OCI-LY7 (cell line): Measurements from ENCODE around the gene OR2C1. TPM values are rescaled to one million over a fixed set of nuclear protein-coding genes. Genes with fewer than 3 reads are reported as not detected.
A peak's percentile ranks its signal among the peaks of the same experiment; 100 is the strongest.

Experiments used
- BruUV-seq: library from RNA; stranded (reverse); fragments of 400-500 nt; replicated peaks from 2 replicates; lab custom pipeline; 2021; lab: Mats Ljungman, UMichigan
- CTCF ChIA-PET: fragments of 300-600 bp; sonication (Branson Sonifier 250); formaldehyde crosslinking; loops from one replicate; lab custom pipeline; 2022; ENCODE audit warnings: antibody characterized with exemption; ENCODE audit not compliant: unreplicated experiment; lab: Charles Lee
- POLR2A ChIA-PET: fragments of 300-600 bp; sonication (Branson Sonifier 250); formaldehyde crosslinking; loops from one replicate; lab custom pipeline; 2022; ENCODE audit warnings: antibody characterized with exemption; lab: Charles Lee
- DNase-seq: peaks from one replicate; pipeline ENCODE4 v3.0.0-alpha.2; 2015; ENCODE audit warnings: low spot score
- H2AFZ ChIP-seq: fragments of 200-600 bp; sonication (generic), shearing (Covaris generic); 2 replicates; pipeline ENCODE4 v1.6.1; 2014; ENCODE audit warnings: mild to moderate bottlenecking, antibody characterized with exemption, low read length, moderate library complexity
- H3K27ac ChIP-seq: fragments of 200-600 bp; sonication (generic); 2 replicates; pipeline ENCODE4 v1.5.1; 2014; ENCODE audit warnings: mixed run types, low read depth, mild to moderate bottlenecking, moderate library complexity, low read length, inconsistent platforms; ENCODE audit not compliant: poor library complexity, severe bottlenecking
- H3K36me3 ChIP-seq: fragments of 200-600 bp; sonication (generic); 2 replicates; pipeline ENCODE4 v1.6.1; 2014; ENCODE audit warnings: mild to moderate bottlenecking, antibody characterized with exemption, low read length, moderate library complexity, mixed read lengths; ENCODE audit not compliant: insufficient read depth
- H3K4me1 ChIP-seq: fragments of 200-600 bp; sonication (generic); 2 replicates; pipeline ENCODE4 v1.5.1; 2014; ENCODE audit warnings: mild to moderate bottlenecking, low read length; ENCODE audit not compliant: insufficient read depth, poor library complexity, severe bottlenecking
- H3K4me2 ChIP-seq: fragments of 200-600 bp; sonication (generic); 2 replicates; pipeline ENCODE4 v1.6.1; 2014; ENCODE audit warnings: mild to moderate bottlenecking, low read length
- H3K4me3 ChIP-seq: fragments of 200-600 bp; sonication (generic); 2 replicates; pipeline ENCODE4 v1.5.1; 2014; ENCODE audit warnings: mild to moderate bottlenecking, low read depth, low read length; ENCODE audit not compliant: poor library complexity, severe bottlenecking
- H3K79me2 ChIP-seq: fragments of 200-600 bp; sonication (generic); 2 replicates; pipeline ENCODE4 v1.6.1; 2016; ENCODE audit warnings: low read depth, mild to moderate bottlenecking, low read length, moderate library complexity, mixed read lengths; ENCODE audit not compliant: insufficient read depth
- H3K9me2 ChIP-seq: fragments of 200-600 bp; sonication (generic); 2 replicates; pipeline ENCODE4 v1.6.1; 2016; ENCODE audit warnings: mild to moderate bottlenecking, low read length, mixed read lengths; ENCODE audit not compliant: insufficient read depth
- H3K9me3 ChIP-seq: fragments of 200-600 bp; sonication (generic); 2 replicates; pipeline ENCODE4 v1.6.1; 2014; ENCODE audit warnings: mild to moderate bottlenecking, mixed run types, low read length, mixed read lengths
- H4K20me1 ChIP-seq: fragments of 200-600 bp; sonication (generic); 2 replicates; pipeline ENCODE4 v1.6.1; 2014; ENCODE audit warnings: mild to moderate bottlenecking, antibody characterized with exemption, low read length, moderate library complexity, mixed read lengths; ENCODE audit not compliant: insufficient read depth
- CTCF ChIP-seq: fragments of 200-600 bp; sonication (generic); conservative IDR thresholded peaks from 2 replicates; pipeline ENCODE4 v1.5.1; 2014; ENCODE audit warnings: mild to moderate bottlenecking, antibody characterized with exemption, low read length, moderate library complexity, mixed read lengths
- EZH2phosphoT487 ChIP-seq: fragments of 200-600 bp; sonication (generic); IDR thresholded peaks from 2 replicates; pipeline ENCODE4 v1.6.1; 2018; ENCODE audit warnings: low read depth, borderline replicate concordance, mild to moderate bottlenecking, mixed run types, antibody characterized with exemption, low read length, moderate library complexity, mixed read lengths
- intact Hi-C: fragments of 100-400 bp; cut with micrococcal nuclease; formaldehyde crosslinking; loops from one replicate; pipeline ENCODE4 v1.10.0; 2022; ENCODE audit not compliant: unreplicated experiment
- total RNA-seq, 2 experiments: library from RNA; depleted of rRNA in 1 of 2; stranded (reverse); fragments of >200 nt in 1 of 2; shearing (Covaris generic) in 1 of 2; gene quantifications; 2 replicates each; pipeline ENCODE4 v1.2.3, GENCODE V29; 2014 to 2022

OR2C1 gene
- total RNA-seq, 2 experiments from 2014 or later, result 0.09 TPM; not detected in 1

- Histone ChIP-seq H3K9me3 (no peaks in the 10 kb centered on the region), H4K20me1 (no peaks in the 10 kb centered on the region), H3K9me2 (no peaks in the 10 kb centered on the region), H2AFZ (no peak overlapping the region), H3K4me1 (peaks cover 53% of the 10 kb centered on the region), H3K36me3 (no peaks in the 10 kb centered on the region), H3K4me2 (peak overlapping the region; percentile 61), H3K79me2 (no peaks in the 10 kb centered on the region), H3K27ac (peak overlapping the region; percentile 98), H3K4me3 (no peak overlapping the region)
- BruUV-seq, result no TSS peak
- intact Hi-C loops, result no loop called here
- CTCF ChIA-PET, result no interaction called here
- TF ChIP-seq EZH2phosphoT487 (no peak), CTCF (no peak)
- POLR2A ChIA-PET, result no interaction called here
- no peak for DNase-seq
These were observed 8.1 kb upstream of the OR2C1 start for GRCh38 chr16:3347586-3347985.

- peak; percentile 92 for DNase-seq
- BruUV-seq, result no TSS peak
- H3K4me1 ChIP-seq, result peaks cover 53% of the 10 kb centered on the region
- no peaks in the 10 kb centered on the region for H4K20me1 ChIP-seq
- peak overlapping the region; percentile 98 for H3K27ac ChIP-seq
- ChIA-PET POLR2A (interaction anchor here (0.8 kb wide), 1 partner anchor 347 kb away, joined by 3 read pairs; no protein-coding TSS in a partner anchor), CTCF (no interaction called here)
- no peaks in the 10 kb centered on the region for H3K9me3 ChIP-seq
- no peak for TF ChIP-seq CTCF
- H3K4me3 ChIP-seq, result peak overlapping the region; percentile 33
- H3K36me3 ChIP-seq, result no peaks in the 10 kb centered on the region
- peak overlapping the region; percentile 61 for H3K4me2 ChIP-seq
- H3K79me2 ChIP-seq, result no peaks in the 10 kb centered on the region
- peak overlapping the region; percentile 14; the same call in 1 of the 2 replicates for H2AFZ ChIP-seq
- intact Hi-C loops, result loop anchor here (1.0 to 2.0 kb wide), 2 partner anchors 52 to 65 kb away; partner anchors contain the start of genes ZNF174, ZNF263 and ZSCAN32
- H3K9me2 ChIP-seq, result no peaks in the 10 kb centered on the region
These were observed 7.0 kb upstream of the OR2C1 start for GRCh38 chr16:3348547-3349167.

GRCh38 chr16:3349175-3349574 is 6.5 kb upstream of the OR2C1 start:
- intact Hi-C loops, result loop anchor here (2.0 kb wide), 1 partner anchor 52 kb away; the partner anchor contains the start of genes ZNF174 and ZSCAN32
- peak overlapping the region; percentile 61 for H3K4me2 ChIP-seq
- H3K79me2 ChIP-seq, result no peaks in the 10 kb centered on the region
- no peaks in the 10 kb centered on the region for H3K36me3 ChIP-seq
- BruUV-seq, result TSS peak; percentile 73
- ChIA-PET CTCF (no interaction called here), POLR2A (interaction anchor here (0.8 kb wide), 1 partner anchor 347 kb away, joined by 3 read pairs; no protein-coding TSS in a partner anchor)
- no peak for DNase-seq
- H3K4me1 ChIP-seq, result peaks cover 53% of the 10 kb centered on the region
- peak overlapping the region; percentile 33 for H3K4me3 ChIP-seq
- TF ChIP-seq EZH2phosphoT487 (no peak), CTCF (no peak)
- H2AFZ ChIP-seq, result peak overlapping the region; percentile 14; the same call in 1 of the 2 replicates
- H3K9me3 ChIP-seq, result no peaks in the 10 kb centered on the region
- no peaks in the 10 kb centered on the region for H4K20me1 ChIP-seq
- H3K9me2 ChIP-seq, result no peaks in the 10 kb centered on the region
- H3K27ac ChIP-seq, result peak overlapping the region; percentile 98
